Measurements from ENCODE around the gene C14orf93.

The C14orf93 gene

GRCh38 chr14:23009939-23010726, at the start of gene C14orf93:
Gene C14orf93 (minus strand): TSS chr14:23010143. CDS start chr14:22999023, 11,120 bp downstream.
- peak; percentile 87 for DNase-seq

- no peak for DNase-seq
Measured at GRCh38 chr14:23058654-23059504, 48.9 kb upstream of the C14orf93 start.

DNA sequence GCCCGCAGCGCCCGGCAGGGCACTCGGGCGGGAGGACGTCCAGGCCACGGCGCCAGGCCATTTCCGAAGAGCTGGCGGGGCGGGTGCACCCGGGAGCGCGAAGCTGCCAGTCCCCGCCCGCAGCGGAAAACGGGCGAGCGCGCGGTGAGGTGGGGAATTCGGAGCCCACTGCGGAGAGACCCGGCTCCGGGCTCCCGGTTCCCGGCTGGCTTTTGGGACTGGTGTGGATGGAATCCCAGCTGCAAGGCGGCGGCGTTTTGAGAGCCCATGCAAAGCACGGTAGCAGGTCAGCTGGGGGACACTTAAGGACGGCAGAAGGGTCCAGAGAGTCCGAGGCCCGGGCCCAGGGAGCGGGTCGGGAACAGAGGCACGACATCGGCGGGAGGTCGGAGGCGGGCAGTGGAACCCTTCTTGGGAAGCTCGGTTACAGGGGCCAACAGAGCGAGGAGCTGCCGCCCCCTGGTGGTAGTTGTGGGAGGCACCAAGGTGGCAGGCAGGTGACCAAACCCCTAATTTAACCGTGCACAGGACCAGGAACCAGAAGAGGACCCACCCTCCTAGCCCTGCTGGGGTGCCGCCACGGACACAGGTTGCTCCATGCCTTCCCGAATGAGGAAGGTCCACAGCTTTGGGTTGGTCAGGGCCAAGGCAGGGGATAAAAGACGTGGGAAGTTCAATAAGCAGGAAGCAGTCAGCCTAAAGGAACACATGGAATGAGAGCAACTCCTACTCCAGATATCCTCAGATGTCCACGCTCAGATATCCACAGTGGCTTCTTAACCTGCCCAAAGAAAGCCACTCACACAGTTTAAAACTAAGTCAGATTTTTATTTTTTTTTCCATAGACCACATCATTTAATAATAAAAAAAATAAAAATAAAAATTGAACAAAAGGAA, 48.1 kb upstream of the C14orf93 start:
- DNase-seq: peak; percentile 86

GRCh38 chr14:23056956-23057756, 47.2 kb upstream of the C14orf93 start, which contains the start of gene CDH24:
Gene CDH24 (minus strand): TSS chr14:23057520. CDS start chr14:23055733, 1,787 bp downstream.
- DNase-seq: peak; percentile 72

GRCh38 chr14:23056145-23056955, 46.4 kb upstream of the C14orf93 start:
- peak; percentile 71 for DNase-seq

DNA sequence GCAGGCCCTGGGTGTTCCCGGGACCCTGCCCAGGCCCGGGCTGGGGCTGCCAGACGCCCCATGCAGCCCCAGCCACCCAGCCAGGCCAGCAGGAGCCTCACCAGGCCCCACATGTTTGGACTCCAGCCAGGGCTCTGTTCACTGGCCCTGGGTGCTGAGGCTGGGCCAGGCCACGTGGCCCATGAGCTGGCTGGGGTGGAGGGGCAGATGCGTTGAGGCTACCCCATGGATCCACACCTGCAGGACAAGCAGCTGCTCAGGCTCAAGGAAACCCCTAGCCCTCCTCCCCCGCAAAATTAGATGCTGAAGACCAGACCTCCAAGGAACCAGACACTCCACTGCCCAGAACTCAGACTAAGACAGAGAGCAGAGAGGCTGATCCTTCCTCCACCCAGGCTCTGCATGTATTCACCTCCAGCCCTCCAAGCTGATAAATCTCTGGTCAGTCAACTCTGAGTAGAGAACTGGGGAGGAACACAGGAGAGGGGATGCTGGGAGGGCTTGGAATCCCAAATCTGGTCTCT, 45.7 kb upstream of the C14orf93 start:
- DNase-seq: no peak

DNA sequence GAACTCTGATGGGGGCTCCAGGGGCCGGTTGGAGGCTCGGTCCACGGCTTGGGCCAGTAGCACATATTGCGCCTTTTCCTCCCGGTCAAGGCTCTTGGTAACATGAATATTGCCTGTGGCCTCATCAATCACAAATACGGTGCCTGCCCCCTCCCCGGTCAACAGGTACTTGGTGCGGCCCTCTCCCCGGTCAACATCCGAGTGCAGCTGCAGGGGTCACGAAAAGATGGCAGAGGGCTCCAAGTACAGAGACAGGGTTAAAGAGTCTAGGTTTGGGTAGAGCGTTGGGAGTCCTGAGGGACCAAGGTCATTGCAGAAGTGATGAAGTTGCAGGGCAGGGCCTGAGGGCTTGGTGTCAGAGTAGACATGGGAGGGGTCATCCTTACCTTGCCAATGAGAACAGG, 45.2 kb upstream of the C14orf93 start:
- no peak for DNase-seq

DNA sequence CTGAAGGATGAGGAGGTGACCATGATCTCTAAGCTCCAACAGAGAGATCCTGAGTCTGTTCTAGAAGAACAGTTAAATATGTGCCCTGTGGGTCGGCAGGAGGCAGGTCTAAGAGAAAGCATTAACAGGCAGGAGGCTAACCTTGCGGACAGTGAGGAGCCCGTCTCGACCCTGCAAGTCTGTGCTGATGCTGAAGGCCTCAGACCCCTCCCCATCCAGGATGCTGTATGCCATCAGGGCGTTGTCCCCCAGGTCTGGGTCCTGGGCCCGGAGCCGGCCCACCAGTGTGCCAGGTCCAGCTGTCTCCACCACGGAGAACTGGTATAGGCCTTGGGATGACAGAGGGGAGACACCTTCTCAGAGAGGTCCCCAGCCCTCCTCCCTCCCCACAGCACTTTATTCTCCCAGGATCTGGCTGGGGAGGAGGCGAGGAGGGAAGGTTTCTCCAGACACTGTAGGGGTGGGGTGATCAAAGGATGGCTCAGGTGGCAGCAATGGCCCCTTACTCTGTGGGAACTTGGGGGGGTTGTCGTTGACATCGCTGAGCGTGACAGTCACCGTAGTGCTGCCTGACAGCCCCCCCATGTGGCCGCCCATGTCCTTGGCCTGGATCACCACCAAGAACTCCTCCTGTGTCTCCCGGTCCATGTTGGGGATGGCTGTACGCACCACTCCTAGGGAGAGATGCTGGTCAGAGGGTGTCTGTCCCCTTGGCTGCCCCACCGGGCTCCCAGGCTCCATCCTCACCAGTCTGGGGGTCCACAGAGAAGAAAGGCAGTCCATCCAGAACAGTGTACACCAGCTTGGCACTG, 44.3 kb upstream of the C14orf93 start:
- DNase-seq: peak; percentile 40

GRCh38 chr14:23053426-23053825, 43.5 kb upstream of the C14orf93 start:
- DNase-seq: no peak

GRCh38 chr14:23052671-23053070, 42.7 kb upstream of the C14orf93 start:
- DNase-seq: no peak

DNA sequence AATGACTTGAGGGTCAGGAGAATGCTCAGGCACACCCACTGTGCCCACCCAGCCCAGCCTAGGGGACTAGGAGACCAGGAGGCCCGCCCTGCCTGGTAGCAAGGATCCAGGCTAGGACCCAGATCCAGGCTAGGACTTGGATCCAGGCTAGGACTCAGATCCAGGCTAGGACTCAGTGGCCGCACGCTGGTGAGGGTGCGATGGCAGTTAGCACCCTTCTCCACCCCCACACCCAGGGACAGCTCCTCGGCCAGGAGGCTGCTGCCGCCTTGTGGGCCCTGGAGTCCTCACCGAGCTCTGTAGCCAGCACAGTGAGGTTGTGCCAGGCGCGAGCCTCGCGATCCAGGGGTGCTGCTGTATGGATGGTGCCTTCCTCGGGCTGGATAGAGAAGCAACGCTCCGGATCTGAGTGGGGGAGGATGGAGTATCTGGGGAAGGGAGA, 42.3 kb upstream of the C14orf93 start:
- DNase-seq: no peak

DNA sequence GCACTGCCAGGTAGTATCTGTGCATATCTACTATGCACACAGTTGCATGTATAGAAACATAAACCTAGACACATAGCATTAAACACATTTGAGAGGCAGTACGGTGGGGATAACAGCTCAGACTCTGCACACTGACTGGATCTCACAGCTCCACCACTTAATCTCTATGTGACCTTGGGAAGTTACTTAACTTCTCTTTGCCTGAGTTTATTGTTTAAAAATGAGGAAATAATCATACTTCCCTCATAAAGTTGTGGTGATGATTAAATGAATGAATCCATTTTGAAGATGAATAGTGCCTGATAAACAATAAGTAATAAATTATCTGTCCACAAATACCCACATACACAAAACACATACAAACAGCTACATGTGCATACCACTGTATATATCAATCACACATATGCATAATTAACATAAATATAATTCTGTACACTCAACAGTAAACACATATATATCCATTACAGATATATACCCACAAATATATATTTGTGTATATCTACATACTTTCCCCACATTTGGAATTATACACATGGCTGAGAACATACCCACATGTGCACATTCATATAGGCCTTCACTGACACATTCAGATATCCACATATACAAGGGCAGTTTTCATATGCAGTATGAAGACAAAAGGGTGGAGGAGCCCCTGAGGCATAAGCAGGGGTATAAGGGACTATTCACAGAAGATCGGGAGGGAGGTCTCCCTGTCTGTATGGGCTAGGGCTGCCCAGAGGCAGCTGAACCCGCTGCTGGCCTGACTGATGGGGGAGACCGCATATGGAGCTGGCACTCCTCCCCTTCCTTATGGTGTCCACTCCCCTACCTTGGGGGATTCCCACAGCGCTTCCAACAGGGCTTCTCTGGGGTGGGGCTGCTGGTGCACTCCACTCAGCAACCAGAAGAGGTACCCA, 41.5 kb upstream of the C14orf93 start:
- no peak for DNase-seq

DNA sequence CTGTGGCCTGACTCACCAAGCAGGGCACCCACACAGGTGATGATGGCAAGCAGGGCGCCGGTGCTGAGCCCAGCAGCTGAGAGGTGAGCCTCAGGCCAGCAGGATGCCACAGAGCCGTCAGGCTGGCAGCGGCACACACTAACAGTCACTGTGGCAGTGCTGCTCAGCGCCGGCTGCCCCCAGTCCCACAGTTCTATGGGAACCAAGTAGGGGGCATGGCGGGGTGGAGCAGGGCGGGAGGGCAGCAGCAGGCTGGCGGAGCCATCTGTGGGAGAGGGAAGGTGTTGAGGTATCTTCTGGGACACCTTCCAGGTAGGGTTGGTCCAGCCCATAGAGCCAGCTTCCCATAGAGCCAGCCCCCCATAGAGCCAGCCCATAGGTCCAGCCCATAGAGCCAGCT, 39.1 kb upstream of the C14orf93 start:
- no peak for DNase-seq

GRCh38 chr14:23047751-23048693, 38.1 kb upstream of the C14orf93 start:
- DNase-seq: no peak

GRCh38 chr14:23047034-23047634, 37.2 kb upstream of the C14orf93 start:
- no peak for DNase-seq

DNA sequence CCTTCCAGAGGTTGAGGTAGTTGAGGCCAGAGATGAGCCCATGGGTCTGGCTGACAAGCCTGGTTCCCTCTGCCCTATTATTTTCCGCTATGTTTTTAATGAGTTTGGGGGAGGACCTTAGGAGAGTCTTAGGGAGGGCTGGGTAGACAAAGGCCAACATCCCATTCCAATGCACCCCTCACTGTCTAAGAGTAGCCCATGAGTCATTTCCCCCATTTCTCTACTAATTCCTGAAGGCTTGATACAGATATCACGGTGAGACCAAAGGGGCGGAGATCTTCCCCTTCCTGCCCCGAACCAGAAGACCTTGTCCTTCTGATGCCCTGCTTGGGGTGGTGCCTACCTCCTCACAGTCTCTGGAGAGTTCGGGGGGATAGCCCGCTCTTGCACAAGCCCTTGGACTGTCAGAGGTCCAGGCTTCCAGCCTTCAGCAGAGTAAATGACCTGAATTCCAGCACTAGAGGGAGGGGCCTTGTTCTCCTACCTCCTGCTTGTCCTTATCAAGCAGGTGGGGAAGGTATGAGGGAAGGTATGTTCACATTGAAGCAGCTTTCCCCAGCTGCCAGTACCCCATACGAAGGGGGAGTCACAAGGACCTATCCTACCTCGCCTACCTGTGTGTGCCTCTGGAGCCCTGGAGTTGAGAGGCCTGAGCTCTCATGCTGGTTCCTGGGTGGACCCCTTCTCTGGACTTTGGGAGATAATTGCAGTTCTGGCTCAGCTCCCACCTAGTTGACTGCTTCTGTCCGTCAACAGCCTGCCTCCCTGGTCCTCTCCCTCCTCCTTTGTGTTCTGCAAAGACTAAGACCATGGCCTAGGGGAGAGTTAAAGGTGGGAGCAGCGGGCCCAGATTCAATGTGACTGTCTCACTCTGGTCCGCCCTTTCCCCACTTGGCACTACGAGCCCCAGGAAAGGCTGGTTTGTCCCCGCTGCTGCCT, 35.7 kb upstream of the C14orf93 start:
- DNase-seq: no peak
